ENCODE measurements around the gene OXSR1.
"Not testable (repeated sequence)": the region's sequence is repeated elsewhere in the genome, so short reads cannot be mapped to it uniquely, and the experiment has no call there.

OXSR1 gene

GRCh38 chr3:38169027-38169317, 3.6 kb downstream of the OXSR1 start:
- DNase-seq: no peak

GRCh38 chr3:38170722-38171121, 5.4 kb downstream of the OXSR1 start:
- no peak for DNase-seq

- no peak for DNase-seq
Measured at GRCh38 chr3:38171622-38172021, 6.3 kb downstream of the OXSR1 start.

- no peak for DNase-seq
Measured at GRCh38 chr3:38173834-38174418, 8.6 kb downstream of the OXSR1 start.

- DNase-seq: no peak
Measured at GRCh38 chr3:38177181-38177580, 11.8 kb downstream of the OXSR1 start.

- DNase-seq: no peak
Measured at GRCh38 chr3:38186781-38187180, 21.4 kb downstream of the OXSR1 start.

GRCh38 chr3:38190481-38190881, 25.1 kb downstream of the OXSR1 start:
- no peak for DNase-seq

- DNase-seq: not testable (repeated sequence)
Measured at GRCh38 chr3:38202931-38203330, 37.6 kb downstream of the OXSR1 start.

- DNase-seq: no peak
Measured at GRCh38 chr3:38203690-38204089, 38.4 kb downstream of the OXSR1 start.

- no peak for DNase-seq
Measured at GRCh38 chr3:38204599-38205471, 39.5 kb downstream of the OXSR1 start.

- no peak for DNase-seq
Measured at GRCh38 chr3:38205472-38205805, 40.1 kb downstream of the OXSR1 start.

- no peak for DNase-seq
Measured at GRCh38 chr3:38207254-38208003, 42.1 kb downstream of the OXSR1 start.

- no peak for DNase-seq
Measured at GRCh38 chr3:38210141-38210757, 44.9 kb downstream of the OXSR1 start.

- DNase-seq: no peak
Measured at GRCh38 chr3:38212141-38212540, 46.8 kb downstream of the OXSR1 start.

- no peak for DNase-seq
Measured at GRCh38 chr3:38214560-38214959, 49.2 kb downstream of the OXSR1 start.

GRCh38 chr3:38219609-38220197, 54.4 kb downstream of the OXSR1 start:
- no peak for DNase-seq

GRCh38 chr3:38221005-38221404, 55.7 kb downstream of the OXSR1 start:
- DNase-seq: no peak

- DNase-seq: no peak
Measured at GRCh38 chr3:38222032-38222634, 56.8 kb downstream of the OXSR1 start.

GRCh38 chr3:38224357-38224756, 59.0 kb downstream of the OXSR1 start:
- no peak for DNase-seq

- no peak for DNase-seq
Measured at GRCh38 chr3:38226273-38226672, 60.9 kb downstream of the OXSR1 start.

GRCh38 chr3:38227989-38228388, 62.7 kb downstream of the OXSR1 start:
- DNase-seq: peak; percentile 8

GRCh38 chr3:38229036-38229435, 63.7 kb downstream of the OXSR1 start:
- no peak for DNase-seq

GRCh38 chr3:38232701-38233100, 67.4 kb downstream of the OXSR1 start:
- no peak for DNase-seq

All from eye (tissue), 1 donor.